Thyroid gland (tissue), 4 donors: ENCODE data around the gene XIAP.

ENCODE experiments used
- POLR2A ChIP-seq, 2 donors: fragments of 450-650 bp; IDR thresholded peaks; one replicate each; pipeline ENCODE4 v1.6.1; 2017; ENCODE audit warnings: antibody characterized with exemption in 2 of 2, mild to moderate bottlenecking in 2 of 2, moderate library complexity in 1 of 2
- TF ChIP-seq, protein P1 (sequence below), 6 experiments: fragments of 200-600 bp in 3 of 6; fragments of 450-650 bp in 3 of 6; sonication (generic) in 3 of 6; IDR thresholded peaks; one replicate each; pipeline ENCODE4 v1.5.1; 2016 to 2019; ENCODE audit warnings: antibody characterized with exemption in 6 of 6, mild to moderate bottlenecking in 2 of 6, inconsistent platforms in 1 of 6, moderate library complexity in 1 of 6

DNA sequence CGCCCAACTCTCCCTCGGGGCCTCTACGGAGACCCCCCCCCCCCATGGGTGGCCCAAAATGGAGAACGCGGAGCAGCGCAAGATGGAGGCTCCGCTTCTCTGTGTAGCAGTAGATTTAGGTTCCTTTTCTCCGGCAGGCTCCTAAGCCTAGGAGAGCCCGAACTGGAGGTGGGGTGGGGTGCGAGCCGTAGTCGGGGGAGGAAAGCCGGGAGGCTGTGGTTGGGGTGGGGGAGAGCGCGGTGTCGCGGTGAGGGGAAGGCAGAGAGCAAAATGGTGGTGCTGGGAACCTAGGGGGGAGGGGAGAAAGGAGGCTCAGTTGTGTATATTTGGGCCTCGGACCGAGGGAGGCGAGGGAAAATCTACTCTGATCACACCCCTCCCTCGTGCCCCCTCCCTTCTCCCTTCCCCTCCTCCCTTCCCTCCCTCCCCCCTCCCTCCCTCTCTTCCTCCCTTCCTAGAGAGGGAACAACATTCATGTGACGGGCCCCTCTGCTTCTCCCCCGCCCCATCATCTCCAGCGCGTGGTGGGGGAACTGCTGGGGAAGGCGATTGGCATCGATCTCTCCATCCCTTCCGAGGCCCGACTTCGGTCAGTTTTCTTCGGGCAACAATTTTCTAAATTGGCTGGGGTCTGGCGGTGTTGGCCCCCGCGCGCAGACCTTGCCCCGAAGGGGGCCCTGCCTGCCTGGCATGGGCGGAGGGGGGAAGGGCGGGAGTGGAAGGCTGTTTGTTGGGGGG lies 101.6 kb downstream of the XIAP start, which contains the start of gene STAG2:
- TF ChIP-seq, protein P1, sequence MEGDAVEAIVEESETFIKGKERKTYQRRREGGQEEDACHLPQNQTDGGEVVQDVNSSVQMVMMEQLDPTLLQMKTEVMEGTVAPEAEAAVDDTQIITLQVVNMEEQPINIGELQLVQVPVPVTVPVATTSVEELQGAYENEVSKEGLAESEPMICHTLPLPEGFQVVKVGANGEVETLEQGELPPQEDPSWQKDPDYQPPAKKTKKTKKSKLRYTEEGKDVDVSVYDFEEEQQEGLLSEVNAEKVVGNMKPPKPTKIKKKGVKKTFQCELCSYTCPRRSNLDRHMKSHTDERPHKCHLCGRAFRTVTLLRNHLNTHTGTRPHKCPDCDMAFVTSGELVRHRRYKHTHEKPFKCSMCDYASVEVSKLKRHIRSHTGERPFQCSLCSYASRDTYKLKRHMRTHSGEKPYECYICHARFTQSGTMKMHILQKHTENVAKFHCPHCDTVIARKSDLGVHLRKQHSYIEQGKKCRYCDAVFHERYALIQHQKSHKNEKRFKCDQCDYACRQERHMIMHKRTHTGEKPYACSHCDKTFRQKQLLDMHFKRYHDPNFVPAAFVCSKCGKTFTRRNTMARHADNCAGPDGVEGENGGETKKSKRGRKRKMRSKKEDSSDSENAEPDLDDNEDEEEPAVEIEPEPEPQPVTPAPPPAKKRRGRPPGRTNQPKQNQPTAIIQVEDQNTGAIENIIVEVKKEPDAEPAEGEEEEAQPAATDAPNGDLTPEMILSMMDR (IDR thresholded peaks at IDR 0.05): no peak
- TF ChIP-seq POLR2A (IDR thresholded peaks at IDR 0.05): peak in 1 of 2 donors; percentile 41
